Activated CD4-positive, alpha-beta T cell treated with anti-CD3 and anti-CD28 coated beads for 36 hours (primary cell): ENCODE results near the gene GJC1. TPM values are rescaled to one million over a fixed set of nuclear protein-coding genes. Genes with fewer than 3 reads are reported as not detected.

Experiments
- ATAC-seq: fragments of 200-7000 bp; cut with Tn5 transposase; one replicate; pipeline ENCODE4 v1.10.0; 2021; ENCODE audit warnings: mild to moderate bottlenecking, moderate library complexity
- CTCF ChIA-PET: fragments of 350-600 bp; sonication (Branson Sonifier 250); formaldehyde crosslinking; loops from one replicate; lab custom pipeline; 2021; ENCODE audit warnings: antibody characterized with exemption; lab: Charles Lee
- POLR2A ChIA-PET: fragments of 350-600 bp; sonication (Branson Sonifier 250); formaldehyde crosslinking; loops from one replicate; lab custom pipeline; 2021; ENCODE audit warnings: antibody characterized with exemption, inconsistent platforms; lab: Charles Lee
- DNase-seq: peaks from one replicate; pipeline ENCODE4 v3.0.0-alpha.2; 2020
- H3K27ac Mint-ChIP-seq: one replicate; pipeline ENCODE4 v1.8.0; 2021; ENCODE audit warnings: mixed read lengths
- H3K27me3 Mint-ChIP-seq: one replicate; pipeline ENCODE4 v1.8.0; 2021; ENCODE audit warnings: mixed read lengths
- H3K36me3 Mint-ChIP-seq: one replicate; pipeline ENCODE4 v1.8.0; 2021; ENCODE audit warnings: low read depth, mixed read lengths
- H3K4me1 Mint-ChIP-seq: one replicate; pipeline ENCODE4 v1.8.0; 2021; ENCODE audit warnings: mixed read lengths
- H3K4me3 Mint-ChIP-seq: one replicate; pipeline ENCODE4 v1.8.0; 2021; ENCODE audit warnings: mild to moderate bottlenecking, moderate library complexity, mixed read lengths
- H3K9me3 Mint-ChIP-seq: one replicate; pipeline ENCODE4 v1.8.0; 2021; ENCODE audit warnings: low read depth, mixed read lengths
- intact Hi-C, 2 experiments: fragments of 100-400 bp; cut with DNase I in 1 of 2; cut with micrococcal nuclease in 1 of 2; formaldehyde crosslinking; loops; one replicate each; pipeline versions ENCODE4 v1.14.2 to v1.15.1; 2022 to 2024; cut with DNase I, micrococcal nuclease
- total RNA-seq, 2 experiments: library from RNA; stranded (reverse); gene quantifications; one replicate each; pipeline ENCODE4 v1.2.3, GENCODE V29; 2021

The GJC1 gene
- total RNA-seq, 2 experiments from 2014 or later: 3.3 to 3.7 TPM

DNA sequence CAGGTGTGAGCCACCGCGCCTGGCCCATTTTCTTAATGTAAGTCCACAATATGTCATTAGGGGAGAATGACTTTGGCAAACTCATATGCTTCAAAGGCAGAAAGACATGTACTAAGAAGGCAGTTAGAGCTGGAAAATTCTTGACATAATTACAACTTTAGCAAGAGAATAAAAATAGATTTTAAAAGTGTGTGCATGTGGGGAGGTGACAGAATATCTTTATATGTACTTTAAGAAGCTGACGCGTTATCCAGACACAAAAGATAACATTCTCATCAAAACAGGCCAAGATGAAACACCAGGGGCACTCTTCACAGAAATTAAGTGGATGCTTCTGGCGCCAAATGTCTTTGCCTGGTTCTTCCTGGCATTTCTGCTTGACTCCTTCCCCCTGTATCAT, 28.2 kb downstream of the GJC1 start:
- CTCF ChIA-PET: interaction anchor here (0.5 kb wide), 2 partner anchors 18 to 1168 kb away, joined by 3 to 5 read pairs; no protein-coding TSS in a partner anchor
- peaks cover 3% of the 10 kb centered on the region for H3K36me3 Mint-ChIP-seq
- H3K27ac Mint-ChIP-seq: no peak overlapping the region
- H3K4me1 Mint-ChIP-seq: no peaks in the 10 kb centered on the region
- intact Hi-C loops: no loop called here
- no peaks in the 10 kb centered on the region for H3K9me3 Mint-ChIP-seq
- H3K4me3 Mint-ChIP-seq: no peak overlapping the region
- POLR2A ChIA-PET: no interaction called here
- ATAC-seq: no peak
- no peaks in the 10 kb centered on the region for H3K27me3 Mint-ChIP-seq
- no peak for DNase-seq

DNA sequence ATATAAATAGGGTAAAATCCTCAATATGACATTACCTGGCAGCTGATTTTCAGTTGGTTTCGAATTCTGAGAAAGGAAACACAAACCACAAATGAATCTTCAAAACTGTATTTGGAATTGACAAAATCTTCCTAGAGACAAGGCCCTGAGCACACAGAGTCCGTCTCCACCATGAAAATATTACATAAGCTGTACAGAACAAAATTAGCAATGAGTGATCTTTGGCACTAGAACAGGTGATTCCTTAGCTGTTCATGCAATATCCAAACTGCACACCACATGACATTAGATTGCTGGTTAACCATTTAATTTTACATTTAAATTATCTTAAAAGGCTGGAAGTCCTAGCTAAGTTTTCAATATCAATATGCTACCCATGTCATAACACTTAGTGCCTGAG, 31.7 kb downstream of the GJC1 start:
- no peaks in the 10 kb centered on the region for H3K27me3 Mint-ChIP-seq
- no peaks in the 10 kb centered on the region for H3K36me3 Mint-ChIP-seq
- ATAC-seq: no peak
- H3K4me3 Mint-ChIP-seq: no peak overlapping the region
- ChIA-PET POLR2A (no interaction called here), CTCF (interaction anchor here (0.6 to 1.5 kb wide), 4 partner anchors 16 to 1001 kb away, joined by 3 to 13 read pairs (median 6); no protein-coding TSS in a partner anchor)
- DNase-seq: no peak
- peaks cover 7% of the 10 kb centered on the region for H3K4me1 Mint-ChIP-seq
- intact Hi-C loops: no loop called here
- no peaks in the 10 kb centered on the region for H3K9me3 Mint-ChIP-seq
- H3K27ac Mint-ChIP-seq: no peak overlapping the region

DNA sequence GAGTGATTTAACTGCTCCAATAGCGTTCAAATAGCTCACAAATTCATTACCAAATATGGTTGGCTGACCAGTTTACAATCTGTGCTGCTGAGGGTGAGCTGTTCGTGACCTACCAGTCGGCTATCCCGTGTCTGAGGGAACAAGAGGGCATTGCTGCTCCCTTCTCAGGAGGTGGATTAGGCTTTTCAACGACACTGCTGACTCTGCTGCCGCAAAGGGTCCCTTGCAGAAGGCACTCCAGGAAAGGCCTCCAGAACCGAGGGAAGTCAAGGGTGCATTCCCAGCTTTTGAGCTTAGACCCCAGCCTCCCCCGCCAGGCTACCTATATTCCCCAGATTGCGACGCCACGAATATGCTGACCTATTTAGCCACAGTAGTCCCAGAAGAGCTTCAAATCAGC, 32.3 kb downstream of the GJC1 start:
- ATAC-seq (no peak), DNase-seq (no peak)
- ChIA-PET CTCF (interaction anchor here (0.8 to 1.5 kb wide), 5 partner anchors 9 to 64 kb away, joined by 3 to 13 read pairs (median 3); no protein-coding TSS in a partner anchor), POLR2A (interaction anchor here (1.0 kb wide), 1 partner anchor 42 kb away, joined by 5 read pairs; no protein-coding TSS in a partner anchor)
- no peaks in the 10 kb centered on the region for H3K36me3 Mint-ChIP-seq
- no peaks in the 10 kb centered on the region for H3K9me3 Mint-ChIP-seq
- peaks cover 7% of the 10 kb centered on the region for H3K4me1 Mint-ChIP-seq
- H3K27ac Mint-ChIP-seq: no peak overlapping the region
- intact Hi-C loops: no loop called here
- H3K4me3 Mint-ChIP-seq: no peak overlapping the region
- no peaks in the 10 kb centered on the region for H3K27me3 Mint-ChIP-seq

DNA sequence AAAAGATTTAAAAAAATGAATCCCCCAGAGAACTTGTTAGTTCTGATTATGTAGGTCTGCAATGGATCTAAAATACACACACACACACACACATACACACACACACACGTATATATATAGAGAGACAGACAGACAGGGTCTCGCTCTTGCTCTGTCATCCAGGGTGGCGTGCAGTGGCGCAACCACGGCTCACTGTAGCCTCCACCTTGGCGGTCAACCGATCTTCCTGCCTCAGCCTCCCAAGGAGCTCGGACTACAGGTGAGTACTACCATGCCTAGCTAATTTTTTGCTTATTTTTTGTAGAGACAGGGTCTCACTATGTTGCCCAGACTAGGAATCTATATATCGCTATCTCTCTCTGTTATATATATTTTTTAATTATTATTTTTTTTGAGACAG, 33.4 kb downstream of the GJC1 start:
- CTCF ChIA-PET: interaction anchor here (1.2 kb wide), 1 partner anchor 65 kb away, joined by 3 read pairs; no protein-coding TSS in a partner anchor
- POLR2A ChIA-PET: interaction anchor here (1.0 kb wide), 1 partner anchor 43 kb away, joined by 5 read pairs; no protein-coding TSS in a partner anchor
- H3K36me3 Mint-ChIP-seq: no peaks in the 10 kb centered on the region

DNA sequence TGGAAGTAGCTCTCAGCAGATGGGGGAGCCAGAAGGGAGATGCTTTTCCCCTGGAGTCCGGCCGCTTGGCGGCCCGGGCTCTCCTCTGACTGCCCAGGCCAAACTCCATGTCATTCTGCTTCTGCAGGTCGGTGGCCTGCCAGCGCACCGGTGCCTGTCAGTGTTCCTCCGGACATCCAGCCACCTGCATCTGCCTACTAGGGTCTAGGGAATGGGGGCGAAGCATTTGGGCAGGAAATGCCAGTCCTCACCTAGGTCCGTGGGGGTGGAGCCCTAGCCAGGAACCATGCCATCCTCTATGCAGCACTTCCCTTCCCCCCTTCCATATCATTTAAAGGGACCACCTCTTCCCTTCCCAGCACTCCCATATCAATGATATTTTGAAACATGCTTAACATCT, 34.2 kb downstream of the GJC1 start:
- ChIA-PET CTCF (no interaction called here), POLR2A (no interaction called here)
- Mint-ChIP-seq H3K27me3 (no peaks in the 10 kb centered on the region), H3K9me3 (no peaks in the 10 kb centered on the region), H3K27ac (no peak overlapping the region), H3K4me3 (no peak overlapping the region), H3K4me1 (peaks cover 7% of the 10 kb centered on the region), H3K36me3 (no peaks in the 10 kb centered on the region)
- intact Hi-C loops: no loop called here
- DNase-seq (no peak), ATAC-seq (no peak)

More for the DNA sequence above, 33.4 kb downstream of the GJC1 start:
- Mint-ChIP-seq H3K27me3 (no peaks in the 10 kb centered on the region), H3K9me3 (no peaks in the 10 kb centered on the region), H3K4me3 (no peak overlapping the region), H3K27ac (no peak overlapping the region), H3K4me1 (peaks cover 7% of the 10 kb centered on the region)
- DNase-seq (no peak), ATAC-seq (no peak)
- intact Hi-C loops: no loop called here

DNA sequence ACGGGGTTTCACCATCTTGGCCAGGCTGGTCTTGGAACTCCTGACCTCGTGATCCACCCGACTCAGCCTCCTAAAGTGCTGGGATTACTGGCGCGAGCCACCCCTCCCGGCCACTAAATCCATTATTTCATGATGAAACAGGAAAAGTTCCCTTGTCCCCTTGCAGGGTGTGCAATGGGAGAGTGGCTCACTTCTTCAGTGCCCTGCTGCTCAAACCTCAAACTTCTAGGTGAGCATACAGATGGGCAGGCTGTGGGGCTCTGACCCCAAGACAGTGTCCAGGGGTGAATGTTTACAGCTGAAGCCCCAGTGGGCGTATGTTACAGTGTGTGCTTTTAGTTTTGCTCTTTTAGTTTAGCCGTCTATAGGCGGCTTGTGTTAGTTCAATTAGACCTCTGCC, 34.7 kb downstream of the GJC1 start:
- ChIA-PET POLR2A (no interaction called here), CTCF (interaction anchor here (1.5 kb wide), 1 partner anchor 16 kb away, joined by 5 read pairs; no protein-coding TSS in a partner anchor)
- Mint-ChIP-seq H3K4me1 (peaks cover 7% of the 10 kb centered on the region), H3K9me3 (no peaks in the 10 kb centered on the region), H3K36me3 (no peaks in the 10 kb centered on the region), H3K27ac (no peak overlapping the region), H3K4me3 (no peak overlapping the region), H3K27me3 (no peaks in the 10 kb centered on the region)
- no peak for DNase-seq
- ATAC-seq: no peak
- intact Hi-C loops: no loop called here

DNA sequence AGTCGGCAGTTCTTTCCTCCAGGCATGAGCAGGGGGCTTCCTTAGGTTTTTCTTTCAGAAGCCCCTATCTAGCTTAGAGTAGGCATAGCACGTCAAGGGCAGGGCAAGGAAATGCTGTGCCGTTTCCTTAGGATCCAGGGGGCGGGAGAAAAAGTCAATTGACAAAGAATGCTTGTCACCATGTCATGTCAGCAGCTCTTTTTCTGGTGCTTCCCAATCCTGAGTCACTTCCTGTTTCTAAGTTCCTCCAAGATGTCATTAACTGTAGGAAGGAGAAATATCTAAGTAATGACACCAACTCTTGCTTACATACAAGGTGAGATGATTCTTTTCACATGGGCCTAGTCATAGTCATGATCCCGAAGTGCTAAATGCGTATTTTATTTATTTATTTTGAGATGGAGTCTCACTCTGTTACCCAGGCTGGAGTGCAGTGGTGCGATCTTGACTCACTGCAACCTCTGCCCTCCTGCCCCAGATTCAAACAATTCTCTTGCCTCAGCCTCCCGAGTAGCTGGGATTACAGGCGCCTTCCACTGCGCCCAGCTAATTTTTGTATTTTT, 35.2 kb downstream of the GJC1 start:
- intact Hi-C loops: no loop called here
- DNase-seq (no peak), ATAC-seq (peak; percentile 58)
- no peak overlapping the region for H3K27ac Mint-ChIP-seq
- H3K4me1 Mint-ChIP-seq: peaks cover 7% of the 10 kb centered on the region
- no peak overlapping the region for H3K4me3 Mint-ChIP-seq
- H3K27me3 Mint-ChIP-seq: no peaks in the 10 kb centered on the region
- no peaks in the 10 kb centered on the region for H3K9me3 Mint-ChIP-seq
- ChIA-PET CTCF (interaction anchor here (0.6 to 1.5 kb wide), 3 partner anchors 15 to 61 kb away, joined by 3 to 5 read pairs (median 3); no protein-coding TSS in a partner anchor), POLR2A (no interaction called here)
- H3K36me3 Mint-ChIP-seq: no peaks in the 10 kb centered on the region

DNA sequence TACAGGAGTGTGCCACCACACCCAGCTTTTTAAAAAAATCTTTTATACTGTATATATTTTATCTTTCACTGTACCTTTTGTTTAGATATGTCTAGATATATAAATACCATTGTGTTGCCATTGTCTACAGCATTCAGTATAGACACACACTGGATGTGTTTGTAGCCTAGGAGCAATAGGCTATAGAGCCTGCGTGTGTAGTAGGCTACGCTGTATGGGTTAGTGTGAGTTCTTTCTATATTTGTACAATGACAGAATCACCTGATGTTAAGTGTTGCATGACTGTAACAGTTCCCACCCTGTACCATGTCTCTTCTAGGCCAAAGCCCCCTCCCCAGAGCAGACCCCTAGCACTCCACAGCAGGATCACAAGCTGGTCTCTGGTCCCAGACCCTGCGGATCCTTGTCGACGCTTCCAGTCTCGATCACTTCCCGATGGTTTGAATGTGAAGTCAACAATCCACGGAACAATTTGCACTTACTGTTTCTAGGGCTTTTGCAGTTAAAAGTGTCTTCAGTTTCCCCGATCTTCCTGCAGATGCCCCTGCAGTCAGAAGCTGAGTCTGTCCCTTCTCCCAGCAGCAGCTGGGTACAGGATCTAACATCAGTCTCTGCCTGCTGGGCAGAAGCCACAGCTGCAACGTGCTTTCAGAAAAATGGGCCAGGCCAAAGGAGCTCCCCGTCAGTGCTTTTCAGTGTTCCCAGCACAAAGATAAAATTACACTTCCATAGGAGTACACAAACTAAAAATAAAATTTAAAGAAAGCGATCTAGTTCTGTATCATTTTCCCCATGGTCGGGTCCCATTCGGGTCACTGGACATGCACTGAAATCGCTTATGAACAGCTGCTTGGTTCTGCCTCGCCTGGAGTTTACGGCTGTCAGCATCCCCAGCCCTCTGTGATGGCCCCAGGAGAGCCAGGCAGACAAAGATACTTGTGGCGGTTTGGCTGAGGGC, 35.9 kb downstream of the GJC1 start:
- ChIA-PET CTCF (interaction anchor here (0.6 to 1.5 kb wide), 3 partner anchors 14 to 62 kb away, joined by 3 to 5 read pairs (median 3); no protein-coding TSS in a partner anchor), POLR2A (no interaction called here)
- peaks cover 7% of the 10 kb centered on the region for H3K4me1 Mint-ChIP-seq
- no peak overlapping the region for H3K27ac Mint-ChIP-seq
- intact Hi-C loops: no loop called here
- H3K36me3 Mint-ChIP-seq: no peaks in the 10 kb centered on the region
- no peaks in the 10 kb centered on the region for H3K27me3 Mint-ChIP-seq
- ATAC-seq (no peak), DNase-seq (no peak)
- H3K9me3 Mint-ChIP-seq: no peaks in the 10 kb centered on the region
- H3K4me3 Mint-ChIP-seq: no peak overlapping the region

DNA sequence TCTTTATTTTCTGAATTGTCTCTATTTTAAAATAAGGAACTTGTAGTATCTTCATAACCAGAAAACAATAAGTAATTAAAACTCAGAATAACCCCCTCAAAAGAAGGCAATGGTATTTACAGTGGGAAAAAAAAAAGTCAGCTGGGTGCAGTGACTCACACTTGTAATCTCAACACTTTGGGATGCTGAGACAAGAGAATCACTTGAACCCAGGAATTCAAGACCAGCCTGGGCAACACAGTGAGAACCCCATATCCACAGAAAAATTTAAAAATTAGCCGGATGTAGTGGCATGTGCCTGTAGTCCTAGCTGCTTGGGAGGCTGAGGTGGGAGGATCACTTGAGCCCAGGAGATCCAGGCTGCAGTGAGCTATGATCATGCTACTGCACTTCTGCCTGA, 37.8 kb downstream of the GJC1 start:
- POLR2A ChIA-PET: no interaction called here
- DNase-seq: no peak
- intact Hi-C loops: no loop called here
- no peak for ATAC-seq
- Mint-ChIP-seq H3K36me3 (no peaks in the 10 kb centered on the region), H3K27ac (no peak overlapping the region), H3K4me1 (peaks cover 7% of the 10 kb centered on the region), H3K27me3 (no peaks in the 10 kb centered on the region), H3K9me3 (no peaks in the 10 kb centered on the region), H3K4me3 (no peak overlapping the region)
- CTCF ChIA-PET: interaction anchor here (0.9 kb wide), 1 partner anchor 12 kb away, joined by 4 read pairs; no protein-coding TSS in a partner anchor

DNA sequence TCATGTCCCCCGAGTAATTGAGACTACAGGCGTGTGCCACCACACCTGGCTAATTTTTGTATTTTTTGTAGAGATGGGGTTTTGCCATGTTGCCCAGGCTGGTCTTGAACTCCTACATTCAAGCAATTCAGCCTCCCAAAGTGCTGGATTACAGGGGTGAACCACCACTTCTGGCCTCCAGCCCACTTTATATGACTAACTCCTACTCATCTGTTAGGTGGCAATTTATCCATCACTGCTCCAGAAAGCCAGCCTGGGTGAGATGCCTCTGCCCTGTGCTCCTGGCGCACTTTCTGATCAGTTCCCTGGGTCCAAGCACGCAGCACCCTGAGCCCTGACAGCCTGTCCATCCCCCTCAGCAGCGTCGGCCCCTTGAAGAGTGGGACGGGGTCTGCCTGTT, 41.9 kb downstream of the GJC1 start:
- Mint-ChIP-seq H3K36me3 (no peaks in the 10 kb centered on the region), H3K4me1 (no peaks in the 10 kb centered on the region), H3K4me3 (no peak overlapping the region), H3K27ac (no peak overlapping the region), H3K27me3 (no peaks in the 10 kb centered on the region), H3K9me3 (no peaks in the 10 kb centered on the region)
- intact Hi-C loops: no loop called here
- ChIA-PET CTCF (interaction anchor here (1.0 kb wide), 1 partner anchor 9 kb away, joined by 4 read pairs; no protein-coding TSS in a partner anchor), POLR2A (no interaction called here)
- ATAC-seq: no peak
- DNase-seq: no peak

DNA sequence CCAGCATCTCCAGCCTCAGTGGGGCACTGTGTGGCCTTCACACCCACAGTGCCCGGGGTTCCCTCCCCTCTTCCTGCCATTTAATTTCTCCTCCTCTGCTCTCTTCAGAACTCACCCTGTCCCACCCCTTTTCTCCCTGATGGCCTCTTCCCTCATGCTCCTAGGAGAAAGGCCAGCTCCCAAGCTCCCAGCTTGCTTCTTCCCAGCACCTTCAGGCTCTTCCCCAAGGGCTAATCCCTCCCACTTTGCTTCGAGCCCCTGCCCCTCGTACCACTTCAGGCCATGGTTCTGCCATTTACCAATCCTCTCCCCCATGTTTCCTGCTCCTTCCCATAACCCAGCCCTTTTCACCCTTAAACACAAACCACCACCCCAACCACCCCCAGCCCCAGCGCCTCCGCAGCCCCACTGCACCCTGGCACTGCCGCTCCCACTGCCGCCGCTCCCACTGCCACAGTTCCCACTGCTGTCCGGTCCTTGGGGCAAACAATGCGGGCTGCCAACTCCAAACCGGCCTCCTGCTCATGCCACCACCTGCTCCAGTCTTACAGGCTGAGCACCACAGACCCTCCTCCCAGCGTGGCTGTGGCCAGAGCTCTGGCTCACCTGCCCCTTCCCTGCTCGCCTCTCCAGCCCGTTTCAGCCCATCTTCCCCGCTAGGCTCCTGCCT, 42.7 kb downstream of the GJC1 start:
- Mint-ChIP-seq H3K27me3 (no peaks in the 10 kb centered on the region), H3K4me1 (no peaks in the 10 kb centered on the region), H3K27ac (no peak overlapping the region), H3K36me3 (no peaks in the 10 kb centered on the region), H3K9me3 (no peaks in the 10 kb centered on the region), H3K4me3 (no peak overlapping the region)
- CTCF ChIA-PET: no interaction called here
- ATAC-seq (no peak), DNase-seq (no peak)
- POLR2A ChIA-PET: no interaction called here
- intact Hi-C loops: no loop called here
